Measurements from ENCODE around the gene GID4.
A peak's percentile ranks its signal among the peaks of the same experiment; 100 is the strongest.

GID4 gene

GRCh38 chr17:18039535-18040260, 490 bp downstream of the GID4 start:
- peak in 1 of 2 donors; percentile 50 for DNase-seq
- Histone ChIP-seq H3K36me3 (no peaks in the 10 kb centered on the region), H3K9me3 (no peaks in the 10 kb centered on the region), H3K27ac (peak overlapping the region; percentile 73 to 92), H3K4me3 (peak overlapping the region; percentile 85 to 97), H3K4me1 (peaks cover 0 to 41% (median 31%) of the 10 kb centered on the region in 4 donors), H3K27me3 (no peaks in the 10 kb centered on the region)
- intact Hi-C loops (cut with DNase I; ENCODE audit: low total_unique reads): loop anchor here (5.0 kb wide), 1 partner anchor 357 kb away; the partner anchor contains the start of gene RAI1
- TF ChIP-seq CTCF (IDR thresholded peaks at IDR 0.05): no peak

- intact Hi-C loops (cut with DNase I; ENCODE audit: low total_unique reads): no loop called here
- no peak for TF ChIP-seq CTCF (IDR thresholded peaks at IDR 0.05)
- no peaks in the 10 kb centered on the region for H3K27me3 ChIP-seq
- peaks cover 0 to 41% (median 31%) of the 10 kb centered on the region in 4 donors for H3K4me1 ChIP-seq
- no peak for DNase-seq
- peak overlapping the region; percentile 85 to 97 for H3K4me3 ChIP-seq
- H3K36me3 ChIP-seq: peaks cover 0 to 4% (median 0%) of the 10 kb centered on the region in 3 donors
- H3K9me3 ChIP-seq: no peaks in the 10 kb centered on the region
- peak overlapping the region; percentile 73 to 92 for H3K27ac ChIP-seq
These were observed 1.2 kb downstream of the GID4 start for GRCh38 chr17:18040261-18040858.

DNA sequence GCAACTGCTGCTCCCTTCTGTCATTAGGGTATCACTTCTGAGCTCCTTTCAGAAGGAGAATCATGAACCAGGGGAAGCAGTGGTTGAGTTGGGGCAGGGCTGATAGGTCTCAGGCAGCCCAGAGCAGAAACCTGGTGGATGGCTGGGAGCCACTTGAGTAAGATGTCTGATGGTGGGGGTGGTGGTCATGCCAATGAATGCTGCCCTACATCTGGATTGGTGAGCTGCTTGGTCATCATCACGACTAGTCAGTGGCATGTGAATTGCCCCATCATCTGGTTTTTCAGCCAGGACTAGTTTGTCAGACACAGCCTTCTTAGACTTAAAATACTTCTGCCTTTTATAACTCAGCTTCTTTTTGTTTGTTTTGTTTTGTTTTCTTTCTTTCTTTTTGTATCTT, 2.6 kb downstream of the GID4 start:
- H3K4me1 ChIP-seq: peaks cover 0 to 41% (median 31%) of the 10 kb centered on the region in 4 donors
- no peak for TF ChIP-seq CTCF (IDR thresholded peaks at IDR 0.05)
- no peaks in the 10 kb centered on the region for H3K27me3 ChIP-seq
- intact Hi-C loops (cut with DNase I; ENCODE audit: low total_unique reads): no loop called here
- H3K27ac ChIP-seq: no peak overlapping the region
- no peak overlapping the region for H3K4me3 ChIP-seq
- no peak for DNase-seq
- no peaks in the 10 kb centered on the region for H3K9me3 ChIP-seq
- H3K36me3 ChIP-seq: peaks cover 0 to 18% (median 7%) of the 10 kb centered on the region in 3 donors

DNA sequence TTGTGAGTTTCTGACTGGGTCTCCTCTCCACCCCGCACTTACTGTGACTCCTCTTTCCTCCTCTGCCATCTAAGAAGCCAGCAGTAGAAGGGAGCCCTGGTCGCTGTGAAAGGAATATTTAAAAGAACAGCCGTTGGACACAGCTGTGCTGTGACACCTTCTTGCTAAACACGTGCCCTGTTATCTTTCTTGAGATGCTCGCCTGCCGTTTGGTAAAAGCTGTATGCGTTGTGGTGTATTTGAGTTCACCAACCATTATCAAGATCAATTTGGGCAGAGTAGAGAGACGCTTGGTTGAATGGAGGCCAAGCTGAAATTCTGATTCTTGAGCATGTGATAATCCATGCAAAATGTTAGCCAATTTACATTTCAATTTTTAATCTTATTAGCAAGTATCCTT, 3.8 kb downstream of the GID4 start:
- Histone ChIP-seq H3K27me3 (no peaks in the 10 kb centered on the region), H3K36me3 (peaks cover 0 to 26% (median 14%) of the 10 kb centered on the region in 3 donors), H3K27ac (no peak overlapping the region), H3K9me3 (no peaks in the 10 kb centered on the region), H3K4me1 (peaks cover 0 to 33% (median 24%) of the 10 kb centered on the region in 4 donors), H3K4me3 (no peak overlapping the region)
- DNase-seq: no peak
- intact Hi-C loops (cut with DNase I; ENCODE audit: low total_unique reads): no loop called here
- no peak for TF ChIP-seq CTCF (IDR thresholded peaks at IDR 0.05)

GRCh38 chr17:18043491-18043890, 4.3 kb downstream of the GID4 start:
- Histone ChIP-seq H3K36me3 (peaks cover 0 to 31% (median 14%) of the 10 kb centered on the region in 3 donors), H3K4me1 (peaks cover 0 to 27% (median 19%) of the 10 kb centered on the region in 4 donors), H3K27ac (no peak overlapping the region), H3K27me3 (no peaks in the 10 kb centered on the region), H3K9me3 (no peaks in the 10 kb centered on the region), H3K4me3 (no peak overlapping the region)
- intact Hi-C loops (cut with DNase I; ENCODE audit: low total_unique reads): no loop called here
- no peak for DNase-seq
- TF ChIP-seq CTCF (IDR thresholded peaks at IDR 0.05): no peak
